ENCODE data around the gene UBE2G2. TPM values are rescaled to one million over a fixed set of nuclear protein-coding genes. Genes with fewer than 3 reads are reported as not detected.

The UBE2G2 gene
- total RNA-seq, 1 experiment from 2014 or later: 121 TPM

- Mint-ChIP-seq H3K36me3 (ENCODE audit: insufficient read depth in 1 of 3, low read depth in 3 of 3) (peaks cover 11 to 34% (median 16%) of the 10 kb centered on the region in 3 experiments; a peak in 6 of 7 replicates), H3K4me1 (peaks cover 15 to 20% of the 10 kb centered on the region in 2 experiments), H3K4me3 (no peak overlapping the region), H3K27ac (no peak overlapping the region), H3K27me3 (ENCODE audit: low read depth) (no peaks in the 10 kb centered on the region; the same call in none of the 2 replicates), H3K9me3 (no peaks in the 10 kb centered on the region)
- DNase-seq: no peak
- Histone ChIP-seq H2BK15ac (ENCODE audit: low read depth, low read length) (no peak overlapping the region), H3K79me1 (ENCODE audit: insufficient read depth, low read depth, low read length, poor library complexity, severe bottlenecking) (peaks cover 2% of the 10 kb centered on the region), H2BK5ac (ENCODE audit: insufficient read length, low read length) (no peak overlapping the region), H2BK120ac (ENCODE audit: low read depth, low read length, poor library complexity, severe bottlenecking) (no peak overlapping the region), H4K5ac (ENCODE audit: insufficient read length, low read depth, low read length) (no peak overlapping the region), H3K23ac (ENCODE audit: insufficient read length, low read depth, low read length) (no peak overlapping the region), H3T11ph (ENCODE audit: low read length) (no peak overlapping the region), H3K14ac (ENCODE audit: insufficient read depth, low read length) (no peak overlapping the region), H3K9ac (ENCODE audit: extremely low read depth, insufficient read length, low read length) (no peak overlapping the region), H3K4me2 (ENCODE audit: insufficient read depth, insufficient read length, low read length) (no peak overlapping the region), H4K91ac (ENCODE audit: insufficient read length, low read depth, low read length) (no peak overlapping the region), H3K56ac (ENCODE audit: insufficient read length, low read depth, low read length) (no peak overlapping the region), H2BK20ac (ENCODE audit: low read depth, low read length, poor library complexity, severe bottlenecking) (no peak overlapping the region), H3K9me3 (ENCODE audit: control insufficient read depth, low read depth, low read length) (no peaks in the 10 kb centered on the region), H4K20me1 (ENCODE audit: control insufficient read depth, insufficient read depth, insufficient read length) (no peaks in the 10 kb centered on the region), H3K18ac (ENCODE audit: insufficient read length, low read depth, low read length) (no peak overlapping the region), H3K27ac (ENCODE audit: insufficient read length, low read depth, low read length) (no peak overlapping the region), H3K27me3 (ENCODE audit: insufficient read depth, low read length) (no peaks in the 10 kb centered on the region), H2BK12ac (ENCODE audit: insufficient read length, low read depth, low read length) (no peak overlapping the region), H3K23me2 (ENCODE audit: insufficient read length, low read depth, low read length, poor library complexity, severe bottlenecking) (peaks cover 8% of the 10 kb centered on the region), H2AFZ (ENCODE audit: low read length) (no peak overlapping the region), H2AK5ac (ENCODE audit: insufficient read length, low read length) (no peak overlapping the region), H3K4ac (ENCODE audit: low read depth, low read length) (no peak overlapping the region), H3K4me1 (ENCODE audit: insufficient read depth, low read length) (no peaks in the 10 kb centered on the region), H3K79me2 (ENCODE audit: insufficient read depth, low read length) (peaks cover 2% of the 10 kb centered on the region; the same call in 1 of the 2 replicates), H4K8ac (replicated peaks; ENCODE audit: insufficient read length, low read depth, low read length) (no peak overlapping the region)
- WGBS (ENCODE audit: extremely low coverage, insufficient read length, low lambda C conversion rate): no CpG with 5 or more reads among the region's 18 CpGs
- TF ChIP-seq, protein P1, sequence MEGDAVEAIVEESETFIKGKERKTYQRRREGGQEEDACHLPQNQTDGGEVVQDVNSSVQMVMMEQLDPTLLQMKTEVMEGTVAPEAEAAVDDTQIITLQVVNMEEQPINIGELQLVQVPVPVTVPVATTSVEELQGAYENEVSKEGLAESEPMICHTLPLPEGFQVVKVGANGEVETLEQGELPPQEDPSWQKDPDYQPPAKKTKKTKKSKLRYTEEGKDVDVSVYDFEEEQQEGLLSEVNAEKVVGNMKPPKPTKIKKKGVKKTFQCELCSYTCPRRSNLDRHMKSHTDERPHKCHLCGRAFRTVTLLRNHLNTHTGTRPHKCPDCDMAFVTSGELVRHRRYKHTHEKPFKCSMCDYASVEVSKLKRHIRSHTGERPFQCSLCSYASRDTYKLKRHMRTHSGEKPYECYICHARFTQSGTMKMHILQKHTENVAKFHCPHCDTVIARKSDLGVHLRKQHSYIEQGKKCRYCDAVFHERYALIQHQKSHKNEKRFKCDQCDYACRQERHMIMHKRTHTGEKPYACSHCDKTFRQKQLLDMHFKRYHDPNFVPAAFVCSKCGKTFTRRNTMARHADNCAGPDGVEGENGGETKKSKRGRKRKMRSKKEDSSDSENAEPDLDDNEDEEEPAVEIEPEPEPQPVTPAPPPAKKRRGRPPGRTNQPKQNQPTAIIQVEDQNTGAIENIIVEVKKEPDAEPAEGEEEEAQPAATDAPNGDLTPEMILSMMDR (conservative IDR thresholded peaks at IDR 0.05): no peak
Measured at GRCh38 chr21:44813727-44814126, 12.1 kb upstream of the UBE2G2 start.

Data from H9 (cell line).